Spinal cord (tissue), 10 donors: Measurements from ENCODE around the gene GPR55. TPM values are rescaled to one million over a fixed set of nuclear protein-coding genes. Genes with fewer than 3 reads are reported as not detected.

Source experiments
- DNase-seq, 6 donors: peaks; one replicate each; pipeline versions ENCODE4 v3.0.0 to v3.0.0-alpha.2; 2013 to 2015; ENCODE audit warnings: low spot score in 6 of 6, low read depth in 4 of 6
- H3K27ac ChIP-seq: one replicate; pipeline ENCODE4 v1.5.1; 2013; ENCODE audit warnings: low read depth, low read length, control low read depth
- H3K27me3 ChIP-seq: one replicate; pipeline ENCODE4 v1.6.1; 2013; ENCODE audit warnings: low read length; ENCODE audit not compliant: control insufficient read depth, insufficient read depth
- H3K36me3 ChIP-seq: one replicate; pipeline ENCODE4 v1.6.1; 2013; ENCODE audit warnings: low read length; ENCODE audit not compliant: control insufficient read depth, insufficient read depth
- H3K4me1 ChIP-seq: one replicate; pipeline ENCODE4 v1.6.1; 2013; ENCODE audit warnings: low read length; ENCODE audit not compliant: control insufficient read depth, insufficient read depth
- H3K4me3 ChIP-seq: one replicate; pipeline ENCODE4 v1.5.1; 2013; ENCODE audit warnings: low read depth, low read length, control low read depth
- H3K9me3 ChIP-seq: one replicate; pipeline ENCODE4 v1.6.1; 2013; ENCODE audit warnings: low read length; ENCODE audit not compliant: control insufficient read depth, insufficient read depth
- WGBS: methylation state at CpG from one replicate; pipeline ENCODE4 v1.1.5; 2013; ENCODE audit warnings: missing lambda C conversion rate; ENCODE audit not compliant: insufficient coverage; 5-methylcytosine and 5-hydroxymethylcytosine counted together
- polyA plus RNA-seq, 2 donors: library from polyadenylated mRNA; unstranded; fragments of 120-200 nt; gene quantifications; one replicate each; pipeline ENCODE4 v1.2.1, GENCODE V29; 2013; ENCODE audit not compliant: insufficient read length in 2 of 2
- total RNA-seq, 2 donors: library from RNA; depleted of rRNA in 1 of 2; stranded (reverse); fragments of 120-200 nt in 1 of 2; fragments of >200 nt in 1 of 2; gene quantifications; one replicate each; pipeline versions ENCODE4 v1.2.3 to v1.2.4, GENCODE V29; 2013 to 2014
- donor health status: healthy.

GPR55 gene
- total and polyA plus RNA-seq, 4 donors, result 0.08 to 0.12 TPM; not detected in 2

GRCh38 chr2:230864122-230864604, 60.9 kb downstream of the GPR55 start:
- Histone ChIP-seq H3K4me1 (peaks cover 52% of the 10 kb centered on the region), H3K4me3 (peak overlapping the region; percentile 79), H3K27ac (peak overlapping the region; percentile 40), H3K27me3 (no peaks in the 10 kb centered on the region), H3K36me3 (peaks cover 10% of the 10 kb centered on the region), H3K9me3 (no peaks in the 10 kb centered on the region)
- DNase-seq, result no peak
- 22% methylated on average over 13 of the region's 18 CpGs for WGBS

DNA sequence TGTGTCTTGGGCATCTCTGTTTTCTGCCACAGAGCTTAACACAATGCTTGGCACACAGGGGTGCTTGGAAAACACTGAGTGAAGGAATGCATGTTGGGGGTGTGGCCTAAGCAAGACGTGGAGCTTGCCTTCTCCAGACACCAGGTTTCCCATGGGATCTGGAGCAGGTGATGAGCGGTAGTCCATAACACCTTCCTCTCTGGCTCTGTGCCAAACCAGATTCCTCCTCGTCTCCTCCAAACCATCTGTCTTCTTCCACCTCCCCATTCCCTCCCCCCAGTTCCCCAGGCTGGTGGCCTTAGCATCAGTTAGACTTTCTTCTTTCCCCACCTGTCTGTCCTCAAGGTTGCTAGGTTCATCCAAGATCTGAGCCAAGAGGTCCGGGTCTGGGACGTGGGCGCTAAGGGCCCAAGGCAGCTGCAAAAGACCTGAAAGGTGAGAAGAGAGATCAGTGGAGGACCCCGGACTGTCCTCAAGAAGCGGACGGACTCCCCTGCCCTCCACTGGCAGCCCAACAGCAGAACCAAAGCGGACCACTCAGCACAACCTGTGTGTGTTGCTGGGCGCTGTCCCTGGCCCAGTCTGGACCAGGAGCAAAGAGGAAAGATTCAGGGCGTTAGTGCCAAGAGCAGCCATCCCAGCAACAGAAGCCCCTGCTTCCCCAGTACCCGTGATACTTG, 61.5 kb downstream of the GPR55 start:
- WGBS, result 73% methylated on average over 7 of the region's 13 CpGs
- Histone ChIP-seq H3K4me1 (peaks cover 47% of the 10 kb centered on the region), H3K9me3 (no peaks in the 10 kb centered on the region), H3K36me3 (peaks cover 4% of the 10 kb centered on the region), H3K4me3 (no peak overlapping the region), H3K27me3 (no peaks in the 10 kb centered on the region), H3K27ac (no peak overlapping the region)
- no peak for DNase-seq

DNA sequence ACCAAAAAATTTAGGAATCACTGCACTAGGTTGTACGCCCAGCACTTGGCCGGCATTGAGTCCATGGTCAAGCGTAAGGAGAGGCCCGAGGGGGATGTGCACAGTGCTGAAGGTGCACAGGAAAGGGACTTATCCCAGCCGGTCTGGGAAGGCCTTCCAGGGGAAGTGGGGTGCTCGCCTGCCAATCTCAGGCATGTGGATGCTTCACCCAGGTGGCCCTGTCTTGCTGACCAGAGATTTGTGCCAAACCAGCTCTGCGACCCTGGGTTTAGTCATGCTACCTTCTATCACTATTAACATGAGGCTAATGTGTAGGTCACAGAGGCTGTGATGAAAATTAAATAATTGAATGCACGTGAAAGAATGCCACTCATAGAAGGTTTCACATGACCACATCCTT, 62.0 kb downstream of the GPR55 start:
- Histone ChIP-seq H3K4me3 (no peak overlapping the region), H3K9me3 (no peaks in the 10 kb centered on the region), H3K36me3 (no peaks in the 10 kb centered on the region), H3K27ac (no peak overlapping the region), H3K4me1 (peaks cover 41% of the 10 kb centered on the region), H3K27me3 (no peaks in the 10 kb centered on the region)
- no peak for DNase-seq
- 66% methylated on average over 4 of the region's 8 CpGs for WGBS

GRCh38 chr2:230862292-230862691, 62.8 kb downstream of the GPR55 start:
- no peaks in the 10 kb centered on the region for H3K36me3 ChIP-seq
- no peak overlapping the region for H3K4me3 ChIP-seq
- no peaks in the 10 kb centered on the region for H3K9me3 ChIP-seq
- no peaks in the 10 kb centered on the region for H3K27me3 ChIP-seq
- H3K4me1 ChIP-seq, result peaks cover 34% of the 10 kb centered on the region
- DNase-seq, result no peak
- WGBS, result 90% methylated on average over 4 of the region's 5 CpGs
- H3K27ac ChIP-seq, result no peak overlapping the region

DNA sequence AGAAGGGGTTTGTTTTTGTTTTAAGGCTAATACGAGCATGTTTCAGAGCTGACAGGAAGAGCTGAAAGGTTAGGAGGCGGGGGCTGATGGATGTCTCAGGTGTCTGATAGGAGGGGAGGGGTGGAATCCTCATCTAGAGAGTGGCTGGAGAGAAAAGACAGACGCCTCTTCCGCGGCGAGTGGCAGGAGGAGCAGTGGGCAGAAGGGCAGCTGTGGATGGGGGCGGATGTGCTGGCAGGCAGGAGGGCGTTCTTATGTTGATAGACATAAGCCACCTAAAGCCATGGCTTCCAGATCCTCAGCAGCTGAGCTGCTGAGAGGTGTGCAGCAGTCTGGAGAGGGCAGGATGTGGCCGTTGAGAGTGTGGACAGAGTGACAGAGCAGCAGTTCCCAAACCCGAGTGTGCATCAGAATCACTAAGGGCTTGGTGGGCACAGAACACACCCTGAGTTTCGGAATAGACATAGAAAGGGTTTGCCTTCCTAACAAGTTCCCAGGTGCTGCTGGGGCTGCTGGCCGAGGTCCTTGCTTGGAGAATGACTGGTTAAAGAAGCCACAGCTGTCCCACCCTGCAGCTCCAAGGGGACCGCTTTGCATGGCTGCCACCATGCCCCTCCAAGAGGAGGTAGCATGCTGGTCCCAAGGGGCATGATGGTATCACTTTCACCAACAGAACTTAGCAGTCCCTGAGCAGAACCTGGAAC, 63.3 kb downstream of the GPR55 start:
- Histone ChIP-seq H3K36me3 (no peaks in the 10 kb centered on the region), H3K4me1 (peaks cover 28% of the 10 kb centered on the region), H3K27ac (no peak overlapping the region), H3K27me3 (no peaks in the 10 kb centered on the region), H3K4me3 (no peak overlapping the region), H3K9me3 (no peaks in the 10 kb centered on the region)
- DNase-seq, result no peak
- 44% methylated on average over 13 of the region's 13 CpGs for WGBS

Other genes with a start within 250 kb of the GPR55 start
- gene CAB39, start 212.4 kb downstream of the GPR55 start, total RNA-seq, result 100 to 1,000 TPM in 1 of 2 donors, 10 to 100 TPM in 1; 65.4 to 119 TPM
- 100 to 1,000 TPM in 1 of 2 donors, 10 to 100 TPM in 1; 71.8 to 100 TPM for gene CAB39, start 212.4 kb downstream of the GPR55 start, polyA plus RNA-seq
- 100 to 1,000 TPM; 270 to 544 TPM for gene ITM2C, start 60.3 kb downstream of the GPR55 start, total RNA-seq
- 100 to 1,000 TPM; 506 to 657 TPM for gene ITM2C, start 60.3 kb downstream of the GPR55 start, polyA plus RNA-seq
- not detected for gene SPATA3, start 70.9 kb upstream of the GPR55 start, total RNA-seq
- not detected for gene SPATA3, start 70.9 kb upstream of the GPR55 start, polyA plus RNA-seq
- gene C2orf72, start 112.3 kb upstream of the GPR55 start, total RNA-seq, result 10 to 100 TPM; 23.0 to 23.6 TPM
- 10 to 100 TPM; 67.4 to 67.6 TPM for gene C2orf72, start 112.3 kb upstream of the GPR55 start, polyA plus RNA-seq
- gene PSMD1, start 131.6 kb upstream of the GPR55 start, total RNA-seq, result 100 to 1,000 TPM; 106 to 117 TPM
- 100 to 1,000 TPM; 101 to 102 TPM for gene PSMD1, start 131.6 kb upstream of the GPR55 start, polyA plus RNA-seq
- 1 to 10 TPM in 1 of 2 donors, under 1 TPM in 1; 0.40 to 1.1 TPM for gene HTR2B, start 199.8 kb upstream of the GPR55 start, total RNA-seq
- under 1 TPM; 0.16 to 0.26 TPM for gene HTR2B, start 199.8 kb upstream of the GPR55 start, polyA plus RNA-seq